Fibroblast of lung (primary cell): ENCODE measurements around the gene NAP1L4.

ENCODE experiments used
- EZH2 ChIP-seq: IDR thresholded peaks from 2 replicates; pipeline ENCODE4 v1.5.1; 2012; ENCODE audit warnings: low read length, control low read depth, mild to moderate bottlenecking; ENCODE audit errors: missing control alignments
- TF ChIP-seq, protein P1 (sequence below), 2 donors: IDR thresholded peaks in 1 of 2; conservative IDR thresholded peaks in 1 of 2; 1 replicate in 1 of 2; 2 replicates in 1 of 2; pipeline ENCODE4 v1.5.1; 2011 to 2012; ENCODE audit warnings: low read length in 2 of 2, control low read depth in 1 of 2, inconsistent platforms in 1 of 2, low read depth in 1 of 2, mild to moderate bottlenecking in 1 of 2

DNA sequence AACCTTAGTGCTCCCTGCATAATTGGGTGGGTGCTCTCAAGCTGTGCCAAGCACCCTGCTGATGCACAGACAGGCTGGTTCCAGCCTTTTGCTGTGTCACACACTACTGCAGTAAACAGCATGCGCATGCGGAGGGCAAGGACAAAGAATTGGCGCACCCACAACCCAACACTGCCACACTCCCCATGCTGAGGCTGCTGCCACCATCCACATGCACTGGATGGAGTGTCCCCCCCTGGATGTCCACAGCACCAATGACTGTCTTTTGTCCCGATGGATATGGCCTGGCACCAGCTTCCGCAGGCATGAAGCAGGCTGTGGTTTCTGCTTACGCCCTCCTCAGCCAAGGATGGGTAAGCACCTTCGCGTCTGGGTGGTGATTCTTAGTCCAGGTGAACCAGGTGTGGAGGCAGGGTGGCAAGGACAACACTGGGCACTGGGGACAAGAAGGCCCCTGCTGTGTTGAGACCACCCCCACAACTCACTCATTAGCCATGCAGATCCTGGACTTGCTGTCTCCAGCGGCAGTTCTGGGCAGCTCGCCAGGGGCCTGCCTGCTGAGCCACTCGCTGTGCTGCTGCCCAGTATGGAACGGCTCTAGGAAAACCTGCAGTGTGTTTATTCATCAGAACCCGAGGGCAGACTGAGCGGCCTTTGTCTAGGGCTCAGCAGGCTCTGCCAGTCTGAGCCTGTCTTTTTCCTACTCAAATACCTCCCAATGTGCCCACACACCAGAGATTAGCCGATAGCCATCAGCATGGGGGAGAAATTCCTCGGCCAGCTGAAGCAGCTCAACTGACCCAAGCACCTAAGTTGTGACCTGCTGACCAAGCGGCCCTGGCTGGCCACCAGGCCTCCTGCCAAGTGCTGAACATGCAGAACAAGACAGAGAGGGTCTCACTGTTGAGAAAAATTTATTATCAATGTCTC is 8.2 kb upstream of the NAP1L4 start:
- TF ChIP-seq, protein P1, sequence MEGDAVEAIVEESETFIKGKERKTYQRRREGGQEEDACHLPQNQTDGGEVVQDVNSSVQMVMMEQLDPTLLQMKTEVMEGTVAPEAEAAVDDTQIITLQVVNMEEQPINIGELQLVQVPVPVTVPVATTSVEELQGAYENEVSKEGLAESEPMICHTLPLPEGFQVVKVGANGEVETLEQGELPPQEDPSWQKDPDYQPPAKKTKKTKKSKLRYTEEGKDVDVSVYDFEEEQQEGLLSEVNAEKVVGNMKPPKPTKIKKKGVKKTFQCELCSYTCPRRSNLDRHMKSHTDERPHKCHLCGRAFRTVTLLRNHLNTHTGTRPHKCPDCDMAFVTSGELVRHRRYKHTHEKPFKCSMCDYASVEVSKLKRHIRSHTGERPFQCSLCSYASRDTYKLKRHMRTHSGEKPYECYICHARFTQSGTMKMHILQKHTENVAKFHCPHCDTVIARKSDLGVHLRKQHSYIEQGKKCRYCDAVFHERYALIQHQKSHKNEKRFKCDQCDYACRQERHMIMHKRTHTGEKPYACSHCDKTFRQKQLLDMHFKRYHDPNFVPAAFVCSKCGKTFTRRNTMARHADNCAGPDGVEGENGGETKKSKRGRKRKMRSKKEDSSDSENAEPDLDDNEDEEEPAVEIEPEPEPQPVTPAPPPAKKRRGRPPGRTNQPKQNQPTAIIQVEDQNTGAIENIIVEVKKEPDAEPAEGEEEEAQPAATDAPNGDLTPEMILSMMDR (conservative IDR thresholded peaks at IDR 0.05 in 1 of 2, IDR thresholded peaks at IDR 0.05 in 1 of 2; ENCODE audit: low read depth in 1 of 2, low read length in 2 of 2) = no peak
- TF ChIP-seq EZH2 = no peak
